ENCODE data around the gene EFEMP1.

DNA sequence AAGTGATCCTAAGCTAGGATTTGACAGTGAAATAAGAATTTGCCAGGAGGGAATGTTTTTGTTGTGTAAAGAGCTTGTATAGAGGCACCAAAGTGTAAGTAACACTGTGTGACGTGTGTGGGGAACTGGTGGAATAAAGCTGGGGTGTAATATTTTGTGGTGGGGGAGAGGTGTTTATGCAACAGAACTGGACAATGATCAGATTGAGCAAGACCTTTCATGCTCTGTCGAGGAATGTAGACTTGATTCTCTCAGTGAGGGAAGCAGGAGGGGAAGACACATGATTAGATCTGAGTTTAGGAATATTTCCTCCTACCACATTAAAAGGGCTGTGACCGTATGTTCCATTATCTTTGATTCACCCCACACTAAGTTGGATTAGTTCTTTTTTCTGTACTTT is 43.6 kb downstream of the EFEMP1 start:
- TF ChIP-seq TCF7L2 (IDR thresholded peaks at IDR 0.05; ENCODE audit: low read depth, low read length) (no peak), ZNF311 (CRISPR knock-in tag; IDR thresholded peaks at IDR 0.05) (no peak)

Measured in K562 (cell line).